Lower leg skin (tissue), 3 donors: ENCODE measurements around the gene MEIOSIN.

ENCODE experiments used
- POLR2A ChIP-seq, 2 donors: fragments of 450-650 bp; IDR thresholded peaks; one replicate each; pipeline ENCODE4 v1.6.1; 2016 to 2017; ENCODE audit warnings: antibody characterized with exemption in 2 of 2, mild to moderate bottlenecking in 1 of 2, moderate library complexity in 1 of 2
- TF ChIP-seq, protein P1 (sequence below), 3 donors: fragments of 450-650 bp; IDR thresholded peaks; one replicate each; pipeline ENCODE4 v1.5.1; 2016; ENCODE audit warnings: antibody characterized with exemption in 3 of 3, mild to moderate bottlenecking in 3 of 3, moderate library complexity in 2 of 3

DNA sequence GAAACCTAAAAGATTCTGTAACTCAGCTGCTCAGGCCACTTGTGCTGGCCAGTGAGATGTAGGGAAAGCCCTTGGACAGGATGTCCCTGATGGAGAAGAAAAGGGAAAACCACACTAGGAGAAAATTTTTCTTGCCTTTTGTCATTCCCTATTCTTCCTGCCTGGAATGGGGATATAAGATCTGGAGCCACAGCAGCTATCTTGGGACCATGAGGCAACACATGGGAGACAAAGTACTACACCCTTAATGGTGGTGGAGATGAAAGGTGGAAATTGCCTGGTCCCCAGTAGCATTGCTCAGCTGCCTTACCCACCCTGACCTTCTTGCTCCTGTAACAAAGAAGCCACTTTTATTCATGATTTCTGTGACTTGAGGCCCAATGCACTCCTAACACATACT, 72.5 kb downstream of the MEIOSIN start:
- TF ChIP-seq, protein P1, sequence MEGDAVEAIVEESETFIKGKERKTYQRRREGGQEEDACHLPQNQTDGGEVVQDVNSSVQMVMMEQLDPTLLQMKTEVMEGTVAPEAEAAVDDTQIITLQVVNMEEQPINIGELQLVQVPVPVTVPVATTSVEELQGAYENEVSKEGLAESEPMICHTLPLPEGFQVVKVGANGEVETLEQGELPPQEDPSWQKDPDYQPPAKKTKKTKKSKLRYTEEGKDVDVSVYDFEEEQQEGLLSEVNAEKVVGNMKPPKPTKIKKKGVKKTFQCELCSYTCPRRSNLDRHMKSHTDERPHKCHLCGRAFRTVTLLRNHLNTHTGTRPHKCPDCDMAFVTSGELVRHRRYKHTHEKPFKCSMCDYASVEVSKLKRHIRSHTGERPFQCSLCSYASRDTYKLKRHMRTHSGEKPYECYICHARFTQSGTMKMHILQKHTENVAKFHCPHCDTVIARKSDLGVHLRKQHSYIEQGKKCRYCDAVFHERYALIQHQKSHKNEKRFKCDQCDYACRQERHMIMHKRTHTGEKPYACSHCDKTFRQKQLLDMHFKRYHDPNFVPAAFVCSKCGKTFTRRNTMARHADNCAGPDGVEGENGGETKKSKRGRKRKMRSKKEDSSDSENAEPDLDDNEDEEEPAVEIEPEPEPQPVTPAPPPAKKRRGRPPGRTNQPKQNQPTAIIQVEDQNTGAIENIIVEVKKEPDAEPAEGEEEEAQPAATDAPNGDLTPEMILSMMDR (IDR thresholded peaks at IDR 0.05) = no peak
- no peak for TF ChIP-seq POLR2A (IDR thresholded peaks at IDR 0.05)
